ENCODE data around the gene B3GNT9. TPM values are rescaled to one million over a fixed set of nuclear protein-coding genes. Genes with fewer than 3 reads are reported as not detected.

The B3GNT9 gene
- total and polyA plus RNA-seq, 2 donors from 2014 or later: 12.1 to 16.7 TPM

DNA sequence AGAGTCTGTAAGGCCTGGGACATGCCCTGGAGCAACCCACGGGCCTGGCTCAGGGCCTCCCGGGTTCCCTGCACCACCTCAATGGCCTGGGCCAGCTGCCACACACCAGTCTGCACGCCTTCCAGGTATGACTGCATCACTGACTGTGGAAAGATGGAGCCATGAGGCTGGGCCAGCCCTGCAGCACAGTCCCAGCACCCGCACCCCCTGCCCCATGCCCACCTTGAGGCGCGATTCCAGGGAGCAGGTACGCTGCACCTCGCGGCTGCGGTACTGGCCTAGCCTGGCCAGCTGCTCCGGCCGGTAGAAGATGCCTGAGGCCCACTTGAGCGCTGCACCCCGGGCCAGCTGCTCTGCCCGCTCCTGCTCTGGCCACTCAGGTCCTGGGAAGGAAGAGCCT, 38.0 kb upstream of the B3GNT9 start:
- peaks cover 0 to 32% (median 15%) of the 10 kb centered on the region in 3 donors for H3K4me1 ChIP-seq (ENCODE audit: control insufficient read depth in 2 of 3, insufficient read depth in 2 of 3, low read depth in 1 of 3, low read length in 3 of 3)
- TF ChIP-seq, protein P1, sequence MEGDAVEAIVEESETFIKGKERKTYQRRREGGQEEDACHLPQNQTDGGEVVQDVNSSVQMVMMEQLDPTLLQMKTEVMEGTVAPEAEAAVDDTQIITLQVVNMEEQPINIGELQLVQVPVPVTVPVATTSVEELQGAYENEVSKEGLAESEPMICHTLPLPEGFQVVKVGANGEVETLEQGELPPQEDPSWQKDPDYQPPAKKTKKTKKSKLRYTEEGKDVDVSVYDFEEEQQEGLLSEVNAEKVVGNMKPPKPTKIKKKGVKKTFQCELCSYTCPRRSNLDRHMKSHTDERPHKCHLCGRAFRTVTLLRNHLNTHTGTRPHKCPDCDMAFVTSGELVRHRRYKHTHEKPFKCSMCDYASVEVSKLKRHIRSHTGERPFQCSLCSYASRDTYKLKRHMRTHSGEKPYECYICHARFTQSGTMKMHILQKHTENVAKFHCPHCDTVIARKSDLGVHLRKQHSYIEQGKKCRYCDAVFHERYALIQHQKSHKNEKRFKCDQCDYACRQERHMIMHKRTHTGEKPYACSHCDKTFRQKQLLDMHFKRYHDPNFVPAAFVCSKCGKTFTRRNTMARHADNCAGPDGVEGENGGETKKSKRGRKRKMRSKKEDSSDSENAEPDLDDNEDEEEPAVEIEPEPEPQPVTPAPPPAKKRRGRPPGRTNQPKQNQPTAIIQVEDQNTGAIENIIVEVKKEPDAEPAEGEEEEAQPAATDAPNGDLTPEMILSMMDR (IDR thresholded peaks at IDR 0.05; ENCODE audit: borderline replicate concordance, extremely low read depth, insufficient read depth): no peak
- intact Hi-C loops (cut with DNase I): no loop called here
- H3K9me3 ChIP-seq (ENCODE audit: control insufficient read depth in 2 of 3, insufficient read depth in 1 of 3, low read length in 3 of 3): no peaks in the 10 kb centered on the region
- no peaks in the 10 kb centered on the region for H3K27me3 ChIP-seq (ENCODE audit: control insufficient read depth, insufficient read depth, low read length)
- FAIRE-seq: no peak
- H3K4me3 ChIP-seq (ENCODE audit: low read length in 3 of 3): no peak overlapping the region
- H3K27ac ChIP-seq (ENCODE audit: low read depth in 2 of 2, low read length in 2 of 2): no peak overlapping the region
- H3K36me3 ChIP-seq (ENCODE audit: control insufficient read depth in 2 of 3, insufficient read depth in 3 of 3, low read length in 3 of 3): peaks cover 0 to 5% (median 0%) of the 10 kb centered on the region in 3 donors
- H3K9ac ChIP-seq (ENCODE audit: low read length in 3 of 3): no peak overlapping the region
- DNase-seq: no peak

DNA sequence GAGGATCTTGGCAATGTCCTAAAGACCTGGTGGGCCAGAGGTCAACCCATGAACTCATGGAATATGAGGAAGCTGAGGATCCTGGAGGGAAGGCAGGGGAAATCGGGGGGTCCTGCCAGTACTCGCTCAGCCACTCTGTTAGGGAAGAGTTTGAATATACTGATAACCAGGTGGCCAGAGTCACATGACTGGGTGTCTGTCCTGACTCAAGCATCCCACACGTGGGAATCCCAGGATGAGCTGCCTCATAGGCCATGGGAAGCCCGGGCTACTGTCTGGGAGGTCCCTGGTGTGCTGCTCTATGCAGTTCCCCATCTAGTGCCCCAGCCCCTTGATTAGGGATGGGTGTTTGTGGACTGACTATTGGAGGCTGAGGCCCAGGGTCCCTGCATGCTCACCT, 37.5 kb upstream of the B3GNT9 start:
- Histone ChIP-seq H3K4me1 (ENCODE audit: control insufficient read depth in 2 of 3, insufficient read depth in 2 of 3, low read depth in 1 of 3, low read length in 3 of 3) (peaks cover 0 to 29% (median 11%) of the 10 kb centered on the region in 3 donors), H3K27me3 (ENCODE audit: control insufficient read depth, insufficient read depth, low read length) (no peaks in the 10 kb centered on the region), H3K9ac (ENCODE audit: low read length in 3 of 3) (no peak overlapping the region), H3K4me3 (ENCODE audit: low read length in 3 of 3) (no peak overlapping the region), H3K27ac (ENCODE audit: low read depth in 2 of 2, low read length in 2 of 2) (no peak overlapping the region), H3K9me3 (ENCODE audit: control insufficient read depth in 2 of 3, insufficient read depth in 1 of 3, low read length in 3 of 3) (no peaks in the 10 kb centered on the region), H3K36me3 (ENCODE audit: control insufficient read depth in 2 of 3, insufficient read depth in 3 of 3, low read length in 3 of 3) (peaks cover 0 to under 1% (median 0%) of the 10 kb centered on the region in 3 donors)
- DNase-seq (no peak), FAIRE-seq (no peak)
- TF ChIP-seq, protein P1 (IDR thresholded peaks at IDR 0.05; ENCODE audit: borderline replicate concordance, extremely low read depth, insufficient read depth): no peak
- intact Hi-C loops (cut with DNase I): no loop called here

DNA sequence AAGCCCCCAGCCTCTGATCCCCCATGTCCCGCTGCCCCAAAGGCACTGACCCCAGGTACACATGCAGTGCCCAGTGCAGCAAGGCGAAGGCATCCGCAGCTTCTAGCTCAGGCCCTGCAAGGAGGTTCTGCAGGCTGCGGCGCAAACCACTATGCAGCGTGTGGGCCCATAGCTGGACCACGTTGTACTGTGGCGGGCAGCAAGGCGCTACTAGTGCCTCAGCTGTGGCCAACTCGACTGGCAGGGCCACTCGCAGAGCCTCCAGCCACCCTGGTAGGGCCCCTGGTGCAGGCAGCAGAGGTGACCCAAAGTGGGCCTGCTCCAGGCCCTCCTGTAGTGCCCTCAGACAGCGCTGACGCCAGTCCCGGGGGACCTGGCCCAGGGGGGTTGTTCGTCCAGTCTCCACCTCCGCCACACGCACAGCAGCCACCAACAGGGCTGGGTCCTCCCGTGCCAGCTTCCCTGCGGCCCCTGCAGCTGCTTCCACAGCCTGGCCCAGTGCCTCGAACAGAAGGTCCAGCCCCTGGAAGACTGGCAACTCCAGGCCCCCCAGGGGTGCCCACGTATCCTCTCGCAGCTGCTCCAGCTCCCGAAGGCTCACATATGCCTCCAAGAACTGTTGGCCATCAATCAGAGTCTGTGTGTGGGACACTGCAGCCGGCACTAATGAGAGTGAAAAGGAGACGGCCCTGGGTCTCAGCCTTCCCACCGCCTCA, 36.5 kb upstream of the B3GNT9 start:
- intact Hi-C loops (cut with DNase I): no loop called here

More for the DNA sequence above, 36.5 kb upstream of the B3GNT9 start:
- TF ChIP-seq, protein P1 (IDR thresholded peaks at IDR 0.05; ENCODE audit: borderline replicate concordance, extremely low read depth, insufficient read depth): no peak
- DNase-seq (no peak), FAIRE-seq (no peak)
- Histone ChIP-seq H3K4me1 (ENCODE audit: control insufficient read depth in 2 of 3, insufficient read depth in 2 of 3, low read depth in 1 of 3, low read length in 3 of 3) (peaks cover 0 to 26% (median 9%) of the 10 kb centered on the region in 3 donors), H3K9me3 (ENCODE audit: control insufficient read depth in 2 of 3, insufficient read depth in 1 of 3, low read length in 3 of 3) (no peaks in the 10 kb centered on the region), H3K4me3 (ENCODE audit: low read length in 3 of 3) (no peak overlapping the region), H3K27me3 (ENCODE audit: control insufficient read depth, insufficient read depth, low read length) (no peaks in the 10 kb centered on the region), H3K27ac (ENCODE audit: low read depth in 2 of 2, low read length in 2 of 2) (no peak overlapping the region), H3K36me3 (ENCODE audit: control insufficient read depth in 2 of 3, insufficient read depth in 3 of 3, low read length in 3 of 3) (no peaks in the 10 kb centered on the region), H3K9ac (ENCODE audit: low read length in 3 of 3) (no peak overlapping the region)

Data from kidney (tissue), 14 donors.